HL-60 (cell line): ENCODE data around the gene GFOD1.
"Not testable (repeated sequence)": the region's sequence is repeated elsewhere in the genome, so short reads cannot be mapped to it uniquely, and the experiment has no call there.

Source experiments
- DNase-seq, 2 experiments: peaks; one replicate each; pipeline ENCODE4 v3.0.0-alpha.2; 2010 to 2020; ENCODE audit warnings: low read depth in 1 of 2, low spot score in 1 of 2
- H3K27ac ChIP-seq: fragments of 250-450 bp; sonication (Bioruptor Pico); replicated peaks from 2 replicates; pipeline ENCODE4 v1.5.1; 2020; ENCODE audit warnings: mild to moderate bottlenecking, moderate library complexity
- H3K27me3 ChIP-seq: fragments of 250-450 bp; sonication (Bioruptor Pico); 2 replicates; pipeline ENCODE4 v1.5.1; 2021; ENCODE audit warnings: mild to moderate bottlenecking, moderate library complexity; ENCODE audit not compliant: insufficient read depth, poor library complexity, severe bottlenecking
- H3K4me3 ChIP-seq: replicated peaks from 2 replicates; pipeline ENCODE4 v1.5.1; 2011; ENCODE audit warnings: mild to moderate bottlenecking, control low read depth, low read length; ENCODE audit not compliant: insufficient read depth
- GABPA ChIP-seq: IDR thresholded peaks from 2 replicates; pipeline ENCODE4 v1.6.1; 2012; ENCODE audit warnings: low read depth
- POLR2AphosphoS5 ChIP-seq: IDR thresholded peaks from 2 replicates; pipeline ENCODE4 v1.6.1; 2012; ENCODE audit warnings: low read depth
- SPI1 ChIP-seq: IDR thresholded peaks from 2 replicates; pipeline ENCODE4 v1.6.1; 2012; ENCODE audit warnings: low read depth, mild to moderate bottlenecking, borderline replicate concordance
- TF ChIP-seq, protein P1 (sequence below): IDR thresholded peaks from 2 replicates; pipeline ENCODE4 v1.6.1; 2012; ENCODE audit warnings: low read depth; ENCODE audit not compliant: insufficient replicate concordance
- TF ChIP-seq, protein P2 (sequence below): IDR thresholded peaks from one replicate; pipeline ENCODE4 v1.5.1; 2011; ENCODE audit warnings: low read length, control low read depth, inconsistent platforms; ENCODE audit not compliant: insufficient read depth

The GFOD1 gene

DNA sequence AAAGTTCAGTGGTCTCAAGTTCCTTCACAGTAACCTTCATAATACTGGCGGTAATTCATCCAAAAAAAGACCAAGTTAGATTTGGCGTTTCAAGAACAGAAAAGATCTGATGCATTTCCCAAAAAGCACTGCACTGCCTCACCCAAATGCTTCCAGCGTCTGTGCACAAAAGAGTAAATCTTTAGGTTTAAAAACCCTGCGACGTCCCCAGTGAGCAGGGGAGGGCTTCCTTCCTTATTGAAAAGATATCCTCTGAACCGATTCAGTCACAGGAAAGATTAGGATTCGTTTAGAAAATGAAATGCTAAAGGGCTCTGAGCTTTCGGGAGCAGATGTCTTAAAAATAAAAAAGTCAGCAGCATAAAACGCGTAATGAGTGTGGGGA lies 159.7 kb downstream of the GFOD1 start:
- peak overlapping the region; percentile 97 for H3K4me3 ChIP-seq
- TF ChIP-seq, protein P1, sequence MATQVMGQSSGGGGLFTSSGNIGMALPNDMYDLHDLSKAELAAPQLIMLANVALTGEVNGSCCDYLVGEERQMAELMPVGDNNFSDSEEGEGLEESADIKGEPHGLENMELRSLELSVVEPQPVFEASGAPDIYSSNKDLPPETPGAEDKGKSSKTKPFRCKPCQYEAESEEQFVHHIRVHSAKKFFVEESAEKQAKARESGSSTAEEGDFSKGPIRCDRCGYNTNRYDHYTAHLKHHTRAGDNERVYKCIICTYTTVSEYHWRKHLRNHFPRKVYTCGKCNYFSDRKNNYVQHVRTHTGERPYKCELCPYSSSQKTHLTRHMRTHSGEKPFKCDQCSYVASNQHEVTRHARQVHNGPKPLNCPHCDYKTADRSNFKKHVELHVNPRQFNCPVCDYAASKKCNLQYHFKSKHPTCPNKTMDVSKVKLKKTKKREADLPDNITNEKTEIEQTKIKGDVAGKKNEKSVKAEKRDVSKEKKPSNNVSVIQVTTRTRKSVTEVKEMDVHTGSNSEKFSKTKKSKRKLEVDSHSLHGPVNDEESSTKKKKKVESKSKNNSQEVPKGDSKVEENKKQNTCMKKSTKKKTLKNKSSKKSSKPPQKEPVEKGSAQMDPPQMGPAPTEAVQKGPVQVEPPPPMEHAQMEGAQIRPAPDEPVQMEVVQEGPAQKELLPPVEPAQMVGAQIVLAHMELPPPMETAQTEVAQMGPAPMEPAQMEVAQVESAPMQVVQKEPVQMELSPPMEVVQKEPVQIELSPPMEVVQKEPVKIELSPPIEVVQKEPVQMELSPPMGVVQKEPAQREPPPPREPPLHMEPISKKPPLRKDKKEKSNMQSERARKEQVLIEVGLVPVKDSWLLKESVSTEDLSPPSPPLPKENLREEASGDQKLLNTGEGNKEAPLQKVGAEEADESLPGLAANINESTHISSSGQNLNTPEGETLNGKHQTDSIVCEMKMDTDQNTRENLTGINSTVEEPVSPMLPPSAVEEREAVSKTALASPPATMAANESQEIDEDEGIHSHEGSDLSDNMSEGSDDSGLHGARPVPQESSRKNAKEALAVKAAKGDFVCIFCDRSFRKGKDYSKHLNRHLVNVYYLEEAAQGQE: no peak
- TF ChIP-seq, protein P2, sequence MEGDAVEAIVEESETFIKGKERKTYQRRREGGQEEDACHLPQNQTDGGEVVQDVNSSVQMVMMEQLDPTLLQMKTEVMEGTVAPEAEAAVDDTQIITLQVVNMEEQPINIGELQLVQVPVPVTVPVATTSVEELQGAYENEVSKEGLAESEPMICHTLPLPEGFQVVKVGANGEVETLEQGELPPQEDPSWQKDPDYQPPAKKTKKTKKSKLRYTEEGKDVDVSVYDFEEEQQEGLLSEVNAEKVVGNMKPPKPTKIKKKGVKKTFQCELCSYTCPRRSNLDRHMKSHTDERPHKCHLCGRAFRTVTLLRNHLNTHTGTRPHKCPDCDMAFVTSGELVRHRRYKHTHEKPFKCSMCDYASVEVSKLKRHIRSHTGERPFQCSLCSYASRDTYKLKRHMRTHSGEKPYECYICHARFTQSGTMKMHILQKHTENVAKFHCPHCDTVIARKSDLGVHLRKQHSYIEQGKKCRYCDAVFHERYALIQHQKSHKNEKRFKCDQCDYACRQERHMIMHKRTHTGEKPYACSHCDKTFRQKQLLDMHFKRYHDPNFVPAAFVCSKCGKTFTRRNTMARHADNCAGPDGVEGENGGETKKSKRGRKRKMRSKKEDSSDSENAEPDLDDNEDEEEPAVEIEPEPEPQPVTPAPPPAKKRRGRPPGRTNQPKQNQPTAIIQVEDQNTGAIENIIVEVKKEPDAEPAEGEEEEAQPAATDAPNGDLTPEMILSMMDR: no peak
- TF ChIP-seq POLR2AphosphoS5 (no peak), GABPA (no peak), SPI1 (no peak)
- peak in 1 of 2 experiments; percentile 26 for DNase-seq
- peak overlapping the region; percentile 90 for H3K27ac ChIP-seq
- H3K27me3 ChIP-seq: no peaks in the 10 kb centered on the region

DNA sequence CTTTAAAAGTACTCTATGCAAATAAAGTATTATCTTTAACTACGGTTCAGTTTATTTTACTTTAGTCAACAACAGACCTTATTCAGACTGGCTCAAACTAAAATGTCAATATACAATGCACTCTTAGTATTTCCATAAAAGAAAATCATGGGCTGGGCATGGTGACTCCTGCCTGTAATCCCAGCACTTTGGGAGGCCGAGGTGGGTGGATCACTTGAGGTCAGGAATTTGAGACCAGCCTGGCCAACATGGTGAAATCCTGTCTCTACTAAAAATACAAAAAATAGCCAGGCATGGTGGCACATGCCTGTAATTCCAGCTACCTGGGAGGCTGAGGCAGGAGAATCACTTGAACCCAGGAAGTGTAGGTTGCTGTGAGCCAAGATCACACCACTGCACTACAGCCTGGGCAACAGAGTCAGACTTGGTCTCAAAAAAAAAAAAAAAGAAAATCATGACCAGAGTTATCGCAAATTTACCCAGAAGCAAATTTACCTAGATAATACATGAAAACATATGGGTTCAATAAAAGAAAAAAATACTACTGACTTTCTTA lies 161.3 kb downstream of the GFOD1 start:
- H3K27ac ChIP-seq, DNase-seq, H3K4me3 ChIP-seq, H3K27me3 ChIP-seq: not testable (repeated sequence)

DNA sequence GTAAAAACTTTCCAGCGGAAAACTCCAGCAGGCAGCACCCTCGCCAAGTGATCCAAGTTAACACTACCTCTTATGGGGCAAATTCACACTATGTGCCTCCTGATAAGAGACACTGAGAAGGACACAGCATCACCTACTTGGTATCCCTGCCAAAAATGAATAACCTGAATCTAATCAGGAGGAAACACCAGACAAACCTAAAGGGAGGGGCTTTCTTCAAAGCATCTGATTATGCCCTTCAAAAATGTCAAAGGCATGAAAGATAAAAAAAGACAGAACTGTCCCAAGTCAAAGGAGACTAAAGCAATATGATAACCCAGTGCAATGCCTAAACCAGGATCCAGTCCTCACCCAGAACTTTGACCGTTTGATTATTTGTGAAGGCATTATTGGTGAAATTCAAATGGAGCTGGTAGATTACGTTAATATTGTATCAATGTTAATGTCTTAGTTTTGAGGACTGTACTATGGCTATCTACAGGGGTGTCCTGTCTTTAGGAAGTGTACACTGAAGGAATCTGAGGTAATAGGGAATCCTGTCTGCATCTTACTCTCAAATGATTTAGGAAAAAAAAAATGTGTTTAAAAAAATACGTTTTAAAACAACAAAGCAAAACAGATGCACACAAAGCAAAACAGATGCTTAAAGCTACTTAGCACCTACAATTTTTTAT lies 167.4 kb downstream of the GFOD1 start:
- TF ChIP-seq, protein P2: no peak
- no peak for TF ChIP-seq POLR2AphosphoS5
- no peak for TF ChIP-seq GABPA
- TF ChIP-seq, protein P1: no peak
- TF ChIP-seq SPI1: no peak
- H3K27me3 ChIP-seq: no peaks in the 10 kb centered on the region
- DNase-seq: no peak
- H3K27ac ChIP-seq: no peak overlapping the region
- no peak overlapping the region for H3K4me3 ChIP-seq

DNA sequence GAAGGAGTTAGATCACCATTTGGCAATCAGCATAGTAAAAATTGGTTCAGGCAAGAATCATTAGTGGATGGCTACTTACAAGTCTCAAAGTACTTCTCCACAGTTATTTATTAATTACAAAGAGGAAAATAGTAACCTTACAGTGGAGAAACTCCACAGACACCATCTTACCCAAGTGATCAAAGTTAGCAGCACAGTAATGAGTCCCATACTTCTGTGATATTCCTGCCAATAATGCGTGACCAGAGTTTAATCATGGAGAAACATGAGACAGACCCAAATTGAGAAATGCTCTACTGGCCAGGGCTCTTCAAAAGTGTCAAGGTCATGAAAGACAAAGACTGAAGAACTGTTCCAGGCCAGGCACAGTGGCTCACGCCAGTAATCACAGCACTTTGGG lies 168.6 kb downstream of the GFOD1 start:
- Histone ChIP-seq H3K27ac (no peak overlapping the region), H3K27me3 (no peaks in the 10 kb centered on the region), H3K4me3 (no peak overlapping the region)
- DNase-seq: no peak
- TF ChIP-seq POLR2AphosphoS5: no peak

DNA sequence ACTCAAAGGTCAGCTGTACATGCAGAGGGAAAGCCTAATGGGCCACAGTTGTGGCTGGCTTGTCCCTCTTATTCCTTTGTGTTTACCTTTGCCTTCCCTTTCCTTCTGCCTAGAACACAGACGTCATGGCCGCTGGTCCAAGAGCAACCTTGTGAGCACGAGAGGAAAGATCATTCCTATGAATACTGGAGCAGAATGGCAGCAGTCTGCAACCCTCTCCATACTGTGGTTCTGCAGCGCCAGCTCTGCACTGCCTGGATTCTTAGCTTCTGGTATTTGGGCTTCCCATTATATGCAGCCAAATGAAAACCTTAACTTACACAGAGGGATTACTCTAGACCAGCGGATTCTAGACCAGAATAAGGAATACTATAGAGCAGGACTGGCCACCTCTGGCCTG lies 171.5 kb downstream of the GFOD1 start:
- Histone ChIP-seq H3K4me3 (no peak overlapping the region), H3K27me3 (no peaks in the 10 kb centered on the region), H3K27ac (no peak overlapping the region)
- TF ChIP-seq, protein P2: no peak
- TF ChIP-seq GABPA: no peak
- no peak for DNase-seq
